GM12878 (cell line): ENCODE data around the gene PHRF1. TPM values are rescaled to one million over a fixed set of nuclear protein-coding genes. Genes with fewer than 3 reads are reported as not detected.

Experiments
- BCL11A ChIP-seq: IDR thresholded peaks from 2 replicates; pipeline ENCODE4 v1.6.1; 2011; ENCODE audit warnings: low read depth, low read length
- CHD1 ChIP-seq: IDR thresholded peaks from 2 replicates; pipeline ENCODE4 v1.6.1; 2012; ENCODE audit warnings: low read depth, low read length, improper control_type of control experiment
- CREB1 ChIP-seq: IDR thresholded peaks from 2 replicates; pipeline ENCODE4 v1.6.1; 2012; ENCODE audit warnings: low read depth, mild to moderate bottlenecking, inconsistent platforms
- ETV6 ChIP-seq, 2 experiments: fragments of 450-650 bp in 1 of 2; IDR thresholded peaks in 1 of 2; conservative IDR thresholded peaks in 1 of 2; 2 replicates each; pipeline ENCODE4 v1.6.1; 2014; ENCODE audit warnings: antibody characterized with exemption in 1 of 2, borderline replicate concordance in 1 of 2, low read depth in 1 of 2, mild to moderate bottlenecking in 1 of 2, moderate library complexity in 1 of 2
- HCFC1 ChIP-seq: fragments of 150-350 bp; IDR thresholded peaks from 2 replicates; pipeline ENCODE4 v1.6.1; 2014; ENCODE audit warnings: low read length
- HDGF ChIP-seq: fragments of 450-650 bp; IDR thresholded peaks from 2 replicates; pipeline ENCODE4 v1.6.1; 2016; ENCODE audit warnings: antibody characterized with exemption
- JUND ChIP-seq: IDR thresholded peaks from 2 replicates; pipeline ENCODE4 v1.6.1; 2012; ENCODE audit warnings: low read depth, mild to moderate bottlenecking, low read length, improper control_type of control experiment, moderate library complexity
- KLF5 ChIP-seq: fragments of 450-650 bp; IDR thresholded peaks from 2 replicates; pipeline ENCODE4 v1.6.1; 2014; ENCODE audit warnings: mild to moderate bottlenecking; ENCODE audit not compliant: partially characterized antibody
- MAX ChIP-seq: IDR thresholded peaks from 2 replicates; pipeline ENCODE4 v1.6.1; 2012; ENCODE audit warnings: low read depth, low read length, improper control_type of control experiment
- MYC ChIP-seq: IDR thresholded peaks from 2 replicates; pipeline ENCODE4 v1.6.1; 2011; ENCODE audit warnings: mild to moderate bottlenecking, low read length, moderate library complexity, inconsistent platforms; ENCODE audit not compliant: insufficient read depth, insufficient replicate concordance, insufficient read length, severe bottlenecking
- POLR2A ChIP-seq: IDR thresholded peaks from 2 replicates; pipeline ENCODE4 v1.6.1; 2011; ENCODE audit warnings: low read depth, mild to moderate bottlenecking, low read length
- POLR2AphosphoS2 ChIP-seq: IDR thresholded peaks from 2 replicates; pipeline ENCODE4 v1.6.1; 2011; ENCODE audit warnings: low read depth, mild to moderate bottlenecking, low read length, improper control_type of control experiment, moderate library complexity
- POLR2AphosphoS5 ChIP-seq: IDR thresholded peaks from 2 replicates; pipeline ENCODE4 v1.6.1; 2011; ENCODE audit warnings: mild to moderate bottlenecking, low read length, inconsistent platforms
- RELB ChIP-seq: fragments of 450-650 bp; IDR thresholded peaks from 2 replicates; pipeline ENCODE4 v1.6.1; 2017; ENCODE audit warnings: low read depth, mild to moderate bottlenecking, moderate library complexity
- SMC3 ChIP-seq: IDR thresholded peaks from 2 replicates; pipeline ENCODE4 v1.6.1; 2011; ENCODE audit warnings: low read length, improper control_type of control experiment, borderline replicate concordance
- SP1 ChIP-seq: IDR thresholded peaks from one replicate; pipeline ENCODE4 v1.6.1; 2011; ENCODE audit warnings: low read depth, low read length
- TARDBP ChIP-seq: IDR thresholded peaks from 2 replicates; pipeline ENCODE4 v1.6.1; 2016; ENCODE audit warnings: borderline replicate concordance
- TCF12 ChIP-seq: IDR thresholded peaks from 2 replicates; pipeline ENCODE4 v1.6.1; 2011; ENCODE audit warnings: low read depth, mild to moderate bottlenecking, low read length
- ZNF217 ChIP-seq: fragments of 450-650 bp; IDR thresholded peaks from 2 replicates; pipeline ENCODE4 v1.6.1; 2017; ENCODE audit warnings: antibody characterized with exemption, mild to moderate bottlenecking
- polyA plus RNA-seq, 11 experiments: library from polyadenylated mRNA; depleted of rRNA in 4 of 11; unstranded in 6 of 11; stranded (reverse) in 5 of 11; fragments of >200 nt; fragmentation: Nextera tagmentation in 4 of 11; fragmentation: Illumina TruSeq in 1 of 11; extraction: Ambion mirVana in 4 of 11; extraction: Trizol in 1 of 11; gene quantifications; 1 replicate in 1 of 11; 2 replicates in 10 of 11; pipeline versions ENCODE4 v1.2.1 to v1.2.3, GENCODE V29; 2011 to 2016; ENCODE audit warnings: inconsistent platforms in 2 of 11, missing spikeins in 2 of 11, low read depth in 1 of 11
- total RNA-seq, 4 experiments: library from RNA; depleted of rRNA in 3 of 4; stranded (reverse); fragments of >200 nt in 3 of 4; fragmentation: Illumina TruSeq in 1 of 4; extraction: Trizol in 1 of 4; gene quantifications; 2 replicates each; pipeline versions ENCODE4 v1.2.1 to v1.2.3, GENCODE V29; 2013 to 2021

Gene PHRF1
- total and polyA plus RNA-seq, 10 of the 15 experiments (the other 5 are each of a cell fraction or from before 2014, with no cell fraction given), result 0.13 to 43.5 (median 15.1) TPM

- TF ChIP-seq JUND (no peak), RELB (peak; percentile 85), SMC3 (no peak), POLR2AphosphoS2 (peak; percentile 98), MAX (peak; percentile 52; the same call in 1 of the 2 replicates), CHD1 (no peak), POLR2A (peak; percentile 93), HCFC1 (peak; percentile 18; the same call in 1 of the 2 replicates), KLF5 (no peak), ETV6 (conservative IDR thresholded peaks at IDR 0.05 in 1 of 2, IDR thresholded peaks at IDR 0.05 in 1 of 2; ENCODE audit: borderline replicate concordance in 1 of 2, low read depth in 1 of 2) (peak in 1 of 2 experiments; percentile 58; a peak in 1 of 4 replicates), TARDBP (no peak; the same call in 1 of the 2 replicates), POLR2AphosphoS5 (peak; percentile 98), HDGF (peak; percentile 56), ZNF217 (0 out of 2 replicates have a peak, but pooled peaks have one; percentile 45), SP1 (no peak), MYC (no peak), CREB1 (peak; percentile 53), BCL11A (peak; percentile 16; the same call in 1 of the 2 replicates), TCF12 (peak; percentile 76; the same call in 1 of the 2 replicates)
Observed at GRCh38 chr11:615504-616319, 39.4 kb downstream of the PHRF1 start, which contains the start of gene IRF7 (continued).
